ENCODE results near the gene FAM161A.

Gene FAM161A

DNA sequence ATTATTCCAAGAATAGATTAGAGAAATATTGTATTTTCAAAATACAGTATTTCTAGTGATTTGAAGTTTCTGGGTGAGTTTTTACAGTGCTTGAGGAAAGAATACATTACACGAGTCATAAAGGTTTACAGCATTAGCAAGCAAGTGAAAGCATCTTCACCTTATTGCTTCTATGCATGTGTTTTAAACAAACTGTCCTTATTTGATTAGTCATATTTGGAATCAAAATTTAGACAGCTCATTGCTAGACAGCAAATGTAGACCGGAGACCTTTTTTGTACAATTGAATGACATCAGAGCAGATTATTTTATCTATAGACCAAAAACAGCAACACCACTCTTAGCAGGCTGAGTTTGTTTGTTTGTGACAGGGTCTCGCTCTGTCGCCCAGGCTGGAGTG is 69.2 kb downstream of the FAM161A start:
- Histone ChIP-seq H3K9ac (ENCODE audit: low read length) (no peak overlapping the region), H3F3A (ENCODE audit: insufficient read depth, low read length) (no peaks in the 10 kb centered on the region), H3K79me2 (ENCODE audit: low read length) (no peaks in the 10 kb centered on the region), H3K36me3 (replicated peaks; ENCODE audit: insufficient read depth, low read length) (no peaks in the 10 kb centered on the region), H3K9me2 (replicated peaks; ENCODE audit: insufficient read depth, low read length) (no peaks in the 10 kb centered on the region), H3K27ac (ENCODE audit: low read length) (no peak overlapping the region), H3K4me3 (ENCODE audit: low read length) (no peak overlapping the region), H3K4me2 (ENCODE audit: low read depth, low read length) (no peak overlapping the region), H2AFZ (ENCODE audit: low read length) (no peak overlapping the region), H3K9me3 (replicated peaks; ENCODE audit: insufficient read depth, low read length) (no peaks in the 10 kb centered on the region), H3K4me1 (ENCODE audit: low read length) (no peaks in the 10 kb centered on the region), H3K27me3 (replicated peaks; ENCODE audit: insufficient read depth, low read length) (no peaks in the 10 kb centered on the region), H4K20me1 (ENCODE audit: insufficient read depth, low read length) (no peaks in the 10 kb centered on the region)
- no peak for TF ChIP-seq EZH2 (optimal IDR thresholded peaks at IDR 0.05; ENCODE audit: low read depth, low read length)
- TF ChIP-seq, protein P1, sequence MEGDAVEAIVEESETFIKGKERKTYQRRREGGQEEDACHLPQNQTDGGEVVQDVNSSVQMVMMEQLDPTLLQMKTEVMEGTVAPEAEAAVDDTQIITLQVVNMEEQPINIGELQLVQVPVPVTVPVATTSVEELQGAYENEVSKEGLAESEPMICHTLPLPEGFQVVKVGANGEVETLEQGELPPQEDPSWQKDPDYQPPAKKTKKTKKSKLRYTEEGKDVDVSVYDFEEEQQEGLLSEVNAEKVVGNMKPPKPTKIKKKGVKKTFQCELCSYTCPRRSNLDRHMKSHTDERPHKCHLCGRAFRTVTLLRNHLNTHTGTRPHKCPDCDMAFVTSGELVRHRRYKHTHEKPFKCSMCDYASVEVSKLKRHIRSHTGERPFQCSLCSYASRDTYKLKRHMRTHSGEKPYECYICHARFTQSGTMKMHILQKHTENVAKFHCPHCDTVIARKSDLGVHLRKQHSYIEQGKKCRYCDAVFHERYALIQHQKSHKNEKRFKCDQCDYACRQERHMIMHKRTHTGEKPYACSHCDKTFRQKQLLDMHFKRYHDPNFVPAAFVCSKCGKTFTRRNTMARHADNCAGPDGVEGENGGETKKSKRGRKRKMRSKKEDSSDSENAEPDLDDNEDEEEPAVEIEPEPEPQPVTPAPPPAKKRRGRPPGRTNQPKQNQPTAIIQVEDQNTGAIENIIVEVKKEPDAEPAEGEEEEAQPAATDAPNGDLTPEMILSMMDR (IDR thresholded peaks at IDR 0.05; ENCODE audit: low read length) = no peak
- TF ChIP-seq EZH2phosphoT487 (IDR thresholded peaks at IDR 0.05; ENCODE audit: low read length) = no peak
- no peak for DNase-seq

DNA sequence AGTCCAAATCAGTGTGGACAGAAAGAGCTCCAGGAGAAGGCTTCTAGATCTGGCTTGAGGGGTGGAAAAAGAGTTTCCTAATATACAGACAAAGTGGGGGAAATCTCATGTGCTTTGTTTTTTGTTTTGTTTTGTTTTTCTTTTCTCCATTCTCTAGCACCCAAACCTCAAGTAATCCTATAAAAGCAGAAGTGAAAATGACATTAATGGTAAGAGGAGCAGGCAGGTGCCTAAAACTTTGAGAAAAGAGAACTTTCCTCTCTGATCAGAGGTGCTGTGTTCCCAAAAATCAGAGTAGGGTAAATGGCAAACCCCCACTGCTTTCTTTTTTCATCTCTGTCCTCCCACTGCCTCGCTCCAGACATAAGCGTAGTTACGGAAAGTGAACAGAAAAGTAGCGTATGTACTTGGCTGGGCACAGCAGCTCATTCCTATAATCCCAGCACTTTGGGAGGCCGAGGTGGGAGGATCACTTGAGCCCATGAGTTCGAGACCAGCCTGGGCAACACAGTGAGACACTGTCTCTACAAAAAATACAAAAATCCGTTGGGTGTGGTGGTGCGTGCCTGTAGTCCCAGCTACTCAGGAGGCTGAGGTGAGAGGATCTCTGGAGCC is 77.8 kb downstream of the FAM161A start:
- Histone ChIP-seq H3K4me1 (ENCODE audit: low read length) (peaks cover 9% of the 10 kb centered on the region), H2AFZ (ENCODE audit: low read length) (peak overlapping the region; percentile 51; the same call in 1 of the 2 replicates), H3K36me3 (replicated peaks; ENCODE audit: insufficient read depth, low read length) (no peaks in the 10 kb centered on the region), H3K4me2 (ENCODE audit: low read depth, low read length) (peak overlapping the region; percentile 66), H4K20me1 (ENCODE audit: insufficient read depth, low read length) (no peaks in the 10 kb centered on the region), H3K9ac (ENCODE audit: low read length) (peak overlapping the region; percentile 38; the same call in 1 of the 2 replicates), H3K4me3 (ENCODE audit: low read length) (peak overlapping the region; percentile 17; the same call in 1 of the 2 replicates), H3K27me3 (replicated peaks; ENCODE audit: insufficient read depth, low read length) (no peaks in the 10 kb centered on the region), H3K9me3 (replicated peaks; ENCODE audit: insufficient read depth, low read length) (no peaks in the 10 kb centered on the region), H3K9me2 (replicated peaks; ENCODE audit: insufficient read depth, low read length) (no peaks in the 10 kb centered on the region), H3F3A (ENCODE audit: insufficient read depth, low read length) (0 out of 2 replicates have a peak, but pooled peaks cover 12% of the 10 kb centered on the region), H3K27ac (ENCODE audit: low read length) (peak overlapping the region; percentile 69; the same call in 1 of the 2 replicates), H3K79me2 (ENCODE audit: low read length) (no peaks in the 10 kb centered on the region)
- TF ChIP-seq EZH2phosphoT487 (IDR thresholded peaks at IDR 0.05; ENCODE audit: low read length) (no peak), EZH2 (optimal IDR thresholded peaks at IDR 0.05; ENCODE audit: low read depth, low read length) (no peak)
- TF ChIP-seq, protein P1 (IDR thresholded peaks at IDR 0.05; ENCODE audit: low read length) = no peak
- DNase-seq = peak; percentile 51
